ENCODE data around the gene CPNE2.

- TF ChIP-seq CTCF (IDR thresholded peaks at IDR 0.05) (no peak), POLR2A (IDR thresholded peaks at IDR 0.05) (no peak)
Observed at GRCh38 chr16:57096793-57097192, 4.4 kb downstream of the CPNE2 start.

Data from uterus (tissue), 2 donors.